Prostate gland (tissue), 2 donors: ENCODE data around the gene RNF213. TPM values are rescaled to one million over a fixed set of nuclear protein-coding genes. Genes with fewer than 3 reads are reported as not detected.

Experiments
- DNase-seq: peaks from one replicate; pipeline ENCODE4 v3.0.0-alpha.2; 2019; ENCODE audit warnings: low spot score
- H3K27ac ChIP-seq, 2 donors: fragments of 200-600 bp; sonication (generic); 2 replicates each; pipeline ENCODE4 v1.5.1; 2017 to 2019
- H3K27me3 ChIP-seq: fragments of 200-600 bp; sonication (generic); replicated peaks from 2 replicates; pipeline ENCODE4 v1.5.1; 2019; ENCODE audit not compliant: insufficient read depth
- H3K36me3 ChIP-seq, 2 donors: fragments of 200-600 bp; sonication (generic); 1 replicate in 1 of 2; 2 replicates in 1 of 2; pipeline versions ENCODE4 v1.5.1 to v1.8.1; 2017 to 2019
- H3K4me1 ChIP-seq: fragments of 200-600 bp; sonication (generic); replicated peaks from 2 replicates; pipeline ENCODE4 v1.5.1; 2019
- H3K4me3 ChIP-seq, 2 donors: fragments of 200-600 bp; sonication (generic); 2 replicates each; pipeline ENCODE4 v1.5.1; 2017 to 2019
- H3K9me3 ChIP-seq: fragments of 200-600 bp; sonication (generic); 2 replicates; pipeline ENCODE4 v1.5.1; 2017
- CTCF ChIP-seq, 4 experiments: fragments of 200-600 bp in 2 of 4; fragments of 450-650 bp in 2 of 4; sonication (generic) in 2 of 4; IDR thresholded peaks; 1 replicate in 3 of 4; 2 replicates in 1 of 4; pipeline ENCODE4 v1.5.1; 2016 to 2019; ENCODE audit warnings: antibody characterized with exemption in 4 of 4, mild to moderate bottlenecking in 2 of 4, moderate library complexity in 2 of 4
- POLR2A ChIP-seq: fragments of 450-650 bp; IDR thresholded peaks from one replicate; pipeline ENCODE4 v1.6.1; 2016; ENCODE audit warnings: antibody characterized with exemption, mild to moderate bottlenecking
- POLR2AphosphoS5 ChIP-seq: sonication (generic); formaldehyde crosslinking; IDR thresholded peaks from one replicate; pipeline ENCODE4 v1.6.1; 2017; ENCODE audit warnings: antibody characterized with exemption
- WGBS: methylation state at CpG from one replicate; pipeline ENCODE4 v1.1.5; 2018; 5-methylcytosine and 5-hydroxymethylcytosine counted together
- intact Hi-C: fragments of 100-400 bp; cut with DNase I; formaldehyde crosslinking; loops from one replicate; pipeline ENCODE4 v1.14.2; 2022
- total RNA-seq, 2 donors: library from RNA; depleted of rRNA; stranded (reverse); fragments of >200 nt; gene quantifications; one replicate each; pipeline ENCODE4 v1.1.0, GENCODE V29; 2016

Gene RNF213
- total RNA-seq, 2 donors from 2014 or later = 57.7 to 112 TPM

GRCh38 chr17:80352991-80353665 is 92.5 kb downstream of the RNF213 start:
- intact Hi-C loops = no loop called here
- Histone ChIP-seq H3K36me3 (peaks cover 14 to 30% of the 10 kb centered on the region in 2 donors), H3K27ac (no peak overlapping the region), H3K27me3 (no peaks in the 10 kb centered on the region), H3K4me1 (no peaks in the 10 kb centered on the region), H3K4me3 (no peak overlapping the region), H3K9me3 (no peaks in the 10 kb centered on the region)
- 96% methylated on average over 28 of the region's 28 CpGs for WGBS
- no peak for DNase-seq
- no peak for TF ChIP-seq CTCF (IDR thresholded peaks at IDR 0.05)
- TF ChIP-seq POLR2A = no peak
- no peak for TF ChIP-seq POLR2AphosphoS5

GRCh38 chr17:80353718-80354275 is 93.1 kb downstream of the RNF213 start:
- H3K27me3 ChIP-seq = no peaks in the 10 kb centered on the region
- no peaks in the 10 kb centered on the region for H3K9me3 ChIP-seq
- TF ChIP-seq CTCF (IDR thresholded peaks at IDR 0.05) = no peak
- TF ChIP-seq POLR2A = no peak
- TF ChIP-seq POLR2AphosphoS5 = no peak
- H3K4me1 ChIP-seq = no peaks in the 10 kb centered on the region
- H3K27ac ChIP-seq = no peak overlapping the region
- no peak overlapping the region for H3K4me3 ChIP-seq
- DNase-seq = no peak
- intact Hi-C loops = no loop called here
- 91% methylated on average over 29 of the region's 29 CpGs for WGBS
- peaks cover 9 to 25% of the 10 kb centered on the region in 2 donors for H3K36me3 ChIP-seq

- Histone ChIP-seq H3K9me3 (no peaks in the 10 kb centered on the region), H3K36me3 (peaks cover 9 to 25% of the 10 kb centered on the region in 2 donors), H3K4me3 (no peak overlapping the region), H3K4me1 (no peaks in the 10 kb centered on the region), H3K27me3 (no peaks in the 10 kb centered on the region), H3K27ac (no peak overlapping the region)
- no peak for TF ChIP-seq POLR2A
- TF ChIP-seq POLR2AphosphoS5 = no peak
- no peak for TF ChIP-seq CTCF (IDR thresholded peaks at IDR 0.05)
- DNase-seq = no peak
- 87% methylated on average over 9 of the region's 9 CpGs for WGBS
- intact Hi-C loops = no loop called here
Measured at GRCh38 chr17:80354336-80354735, 93.7 kb downstream of the RNF213 start.

- 94% methylated on average over 24 of the region's 24 CpGs for WGBS
- intact Hi-C loops = no loop called here
- H3K4me1 ChIP-seq = no peaks in the 10 kb centered on the region
- H3K27me3 ChIP-seq = no peaks in the 10 kb centered on the region
- no peak overlapping the region for H3K4me3 ChIP-seq
- peaks cover 9 to 25% of the 10 kb centered on the region in 2 donors for H3K36me3 ChIP-seq
- no peak overlapping the region for H3K27ac ChIP-seq
- no peak for DNase-seq
- TF ChIP-seq POLR2AphosphoS5 = no peak
- no peak for TF ChIP-seq CTCF (IDR thresholded peaks at IDR 0.05)
- TF ChIP-seq POLR2A = no peak
- H3K9me3 ChIP-seq = no peaks in the 10 kb centered on the region
Measured at GRCh38 chr17:80356231-80356856, 95.7 kb downstream of the RNF213 start.
